22Rv1 (cell line): ENCODE results near the gene ATP13A1.
A peak's percentile ranks its signal among the peaks of the same experiment; 100 is the strongest.
"Not testable (repeated sequence)": the region's sequence is repeated elsewhere in the genome, so short reads cannot be mapped to it uniquely, and the experiment has no call there.

Source experiments
- H3K27ac ChIP-seq: fragments of 450-650 bp; 2 replicates; pipeline ENCODE4 v1.5.1; 2017
- ZFX ChIP-seq: fragments of 450-650 bp; IDR thresholded peaks from 2 replicates; pipeline ENCODE4 v1.6.1; 2017; ENCODE audit warnings: antibody characterized with exemption, borderline replicate concordance
- TF ChIP-seq, protein P1 (sequence below): fragments of 450-650 bp; IDR thresholded peaks from 2 replicates; pipeline ENCODE4 v1.5.1; 2017; ENCODE audit warnings: mild to moderate bottlenecking

The ATP13A1 gene

DNA sequence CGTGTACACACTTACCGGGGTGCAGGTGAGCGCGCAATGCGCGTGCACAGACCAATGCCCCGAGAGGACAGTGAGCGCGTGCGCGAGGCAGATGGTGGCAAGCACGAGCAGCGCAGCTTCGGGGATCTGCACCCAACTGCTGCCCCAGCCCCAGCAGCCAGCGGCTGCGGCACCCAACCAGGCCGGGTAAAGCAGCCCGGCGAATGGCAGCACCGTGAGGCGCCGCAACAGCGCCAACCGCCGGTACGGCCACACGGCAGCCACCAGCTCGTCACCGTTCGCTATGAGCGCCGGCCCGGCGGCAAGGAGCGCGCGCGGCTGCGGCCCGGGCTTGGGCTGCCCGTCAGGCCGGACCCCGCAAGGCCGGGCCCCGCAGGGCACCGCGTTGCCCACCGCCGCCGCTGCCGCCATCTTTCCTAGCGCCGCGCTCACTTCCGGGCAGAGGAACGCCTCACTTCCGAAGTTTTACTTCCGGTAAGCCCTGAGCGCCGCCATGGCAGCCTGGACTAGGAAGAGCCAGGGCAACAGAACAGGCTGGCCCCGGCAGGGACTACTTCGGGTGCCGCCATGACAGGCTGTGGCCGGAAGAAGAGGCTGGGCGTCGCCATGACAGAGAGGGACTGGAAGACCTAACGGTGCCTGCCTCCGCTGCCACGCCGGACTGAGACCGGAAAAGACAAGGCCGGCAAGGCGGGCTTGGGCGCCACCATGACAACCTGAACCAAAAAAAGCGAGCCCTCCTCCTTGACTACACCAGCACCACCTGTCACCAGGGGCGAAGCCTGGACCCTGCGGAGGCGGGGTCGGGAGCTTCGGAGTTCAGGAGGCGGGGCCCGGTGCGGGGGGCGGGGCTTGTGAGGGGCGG lies at the start of gene ATP13A1:
Gene ATP13A1 (minus strand): TSS at position 421 of the 865 bp plus-strand sequence. CDS start 10 bp downstream, at position 411.
- H3K27ac ChIP-seq = peak within 1 kb of the TSS; percentile 84
- TF ChIP-seq, protein P1, sequence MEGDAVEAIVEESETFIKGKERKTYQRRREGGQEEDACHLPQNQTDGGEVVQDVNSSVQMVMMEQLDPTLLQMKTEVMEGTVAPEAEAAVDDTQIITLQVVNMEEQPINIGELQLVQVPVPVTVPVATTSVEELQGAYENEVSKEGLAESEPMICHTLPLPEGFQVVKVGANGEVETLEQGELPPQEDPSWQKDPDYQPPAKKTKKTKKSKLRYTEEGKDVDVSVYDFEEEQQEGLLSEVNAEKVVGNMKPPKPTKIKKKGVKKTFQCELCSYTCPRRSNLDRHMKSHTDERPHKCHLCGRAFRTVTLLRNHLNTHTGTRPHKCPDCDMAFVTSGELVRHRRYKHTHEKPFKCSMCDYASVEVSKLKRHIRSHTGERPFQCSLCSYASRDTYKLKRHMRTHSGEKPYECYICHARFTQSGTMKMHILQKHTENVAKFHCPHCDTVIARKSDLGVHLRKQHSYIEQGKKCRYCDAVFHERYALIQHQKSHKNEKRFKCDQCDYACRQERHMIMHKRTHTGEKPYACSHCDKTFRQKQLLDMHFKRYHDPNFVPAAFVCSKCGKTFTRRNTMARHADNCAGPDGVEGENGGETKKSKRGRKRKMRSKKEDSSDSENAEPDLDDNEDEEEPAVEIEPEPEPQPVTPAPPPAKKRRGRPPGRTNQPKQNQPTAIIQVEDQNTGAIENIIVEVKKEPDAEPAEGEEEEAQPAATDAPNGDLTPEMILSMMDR = peak; percentile 50
- TF ChIP-seq ZFX = no peak

DNA sequence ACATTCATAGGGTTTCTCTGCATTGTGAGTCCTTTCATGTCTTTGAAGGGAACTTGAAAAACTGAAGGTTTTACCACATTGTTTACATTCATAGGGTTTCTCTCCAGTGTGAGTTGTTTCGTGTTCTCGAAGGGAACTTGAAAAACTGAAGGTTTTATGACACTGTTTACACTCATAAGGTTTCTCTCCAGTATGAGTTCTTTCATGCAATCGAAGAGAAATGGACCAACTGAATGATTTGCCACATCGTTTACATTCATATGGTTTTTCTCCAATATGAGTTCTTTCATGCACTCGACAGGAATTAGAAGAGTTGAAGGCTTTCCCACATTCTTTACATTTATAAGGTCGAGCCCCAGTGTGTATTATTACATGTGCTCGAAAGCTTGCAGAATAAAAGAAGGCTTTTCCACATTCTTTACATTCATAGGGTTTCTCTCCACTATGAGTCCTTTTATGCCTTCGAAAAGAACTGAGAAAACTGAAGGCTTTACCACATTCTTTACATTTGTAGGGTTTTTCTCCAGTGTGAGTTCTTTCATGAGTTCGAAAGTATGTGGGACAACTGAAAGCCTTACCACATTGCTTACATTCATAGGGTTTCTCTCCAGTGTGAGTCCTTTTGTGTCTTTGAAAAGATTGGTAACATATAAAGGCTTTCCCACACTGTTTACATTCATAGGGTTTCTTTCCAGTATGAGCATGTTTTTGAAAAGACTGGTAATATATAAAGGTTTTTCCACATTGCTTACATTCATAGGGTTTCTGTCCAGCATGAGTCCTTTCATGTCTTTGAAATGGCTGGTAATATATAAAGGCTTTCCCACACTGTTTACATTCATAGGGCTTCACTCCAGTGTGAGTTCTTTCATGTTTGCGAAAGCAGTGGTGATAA lies 48.7 kb upstream of the ATP13A1 start:
- no peak overlapping the region for H3K27ac ChIP-seq
- TF ChIP-seq, protein P1 = no peak
- TF ChIP-seq ZFX = no peak

DNA sequence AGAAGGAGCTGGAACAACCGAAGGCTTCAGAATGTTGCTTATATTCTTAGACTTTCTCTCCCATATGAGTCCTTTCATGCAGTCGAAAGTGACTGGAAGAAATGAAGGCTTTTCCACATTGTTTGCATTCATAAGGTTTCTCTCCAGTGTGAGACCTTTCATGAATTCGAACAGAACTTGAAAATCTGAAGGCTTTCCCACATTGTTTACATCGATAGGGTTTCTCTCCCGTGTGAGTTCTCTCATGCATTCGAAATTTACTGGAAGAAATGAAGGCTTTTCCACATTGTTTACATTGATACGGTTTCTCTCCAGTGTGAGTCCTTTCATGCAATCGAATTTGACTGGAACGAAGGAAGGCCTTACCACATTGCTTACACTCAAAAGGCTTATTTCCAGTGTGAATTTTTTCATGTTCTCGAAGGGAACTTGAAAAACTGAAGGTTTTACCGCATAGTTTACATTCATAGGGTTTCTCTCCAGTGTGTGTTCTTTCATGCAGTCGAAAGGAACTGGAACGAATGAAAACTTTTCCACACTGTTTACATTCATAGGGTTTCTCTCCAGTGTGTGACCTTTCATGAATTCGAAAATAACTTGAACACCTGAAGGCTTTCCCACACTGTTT lies 47.9 kb upstream of the ATP13A1 start:
- H3K27ac ChIP-seq = no peak overlapping the region
- TF ChIP-seq, protein P1 = no peak
- TF ChIP-seq ZFX = no peak

DNA sequence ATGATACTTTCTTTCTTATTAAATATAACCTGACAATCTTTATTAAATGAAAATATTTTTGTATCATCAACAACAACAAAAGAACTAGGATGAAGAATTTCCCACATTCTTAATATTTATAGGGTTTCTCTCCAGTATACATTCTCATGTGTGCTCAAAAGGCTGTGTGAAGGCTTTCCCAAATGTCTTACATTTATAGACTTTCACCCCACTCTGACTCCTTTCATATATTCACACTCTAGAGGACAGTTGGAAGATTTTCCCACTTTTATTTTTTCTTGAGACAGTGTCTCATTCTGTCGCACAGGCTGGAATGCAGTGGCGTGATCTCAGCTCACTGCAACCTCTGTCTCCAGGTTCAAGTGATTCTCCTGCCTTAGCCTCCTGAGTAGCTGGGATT lies 47.0 kb upstream of the ATP13A1 start:
- H3K27ac ChIP-seq = no peak overlapping the region
- TF ChIP-seq, protein P1 = no peak

DNA sequence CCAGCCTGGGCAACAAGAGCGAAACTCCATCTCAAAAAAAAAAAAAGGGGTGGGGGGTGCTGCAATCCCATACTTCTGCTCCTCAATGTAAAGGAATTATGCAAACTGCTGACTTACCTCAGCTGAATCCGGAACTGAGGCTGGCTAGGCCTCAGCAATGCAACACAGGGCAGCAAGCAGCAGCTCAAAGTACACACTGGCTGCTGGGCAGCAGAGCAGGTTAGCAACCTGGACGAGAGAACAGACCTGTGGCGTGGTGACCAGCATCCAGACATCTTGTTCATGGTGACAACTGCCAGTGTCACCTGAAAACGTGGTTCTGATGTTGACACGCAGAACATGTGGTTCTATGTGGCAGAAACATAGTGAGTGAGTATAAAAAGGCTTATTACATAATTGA lies 41.4 kb upstream of the ATP13A1 start:
- no peak overlapping the region for H3K27ac ChIP-seq
- TF ChIP-seq, protein P1 = no peak
- no peak for TF ChIP-seq ZFX

DNA sequence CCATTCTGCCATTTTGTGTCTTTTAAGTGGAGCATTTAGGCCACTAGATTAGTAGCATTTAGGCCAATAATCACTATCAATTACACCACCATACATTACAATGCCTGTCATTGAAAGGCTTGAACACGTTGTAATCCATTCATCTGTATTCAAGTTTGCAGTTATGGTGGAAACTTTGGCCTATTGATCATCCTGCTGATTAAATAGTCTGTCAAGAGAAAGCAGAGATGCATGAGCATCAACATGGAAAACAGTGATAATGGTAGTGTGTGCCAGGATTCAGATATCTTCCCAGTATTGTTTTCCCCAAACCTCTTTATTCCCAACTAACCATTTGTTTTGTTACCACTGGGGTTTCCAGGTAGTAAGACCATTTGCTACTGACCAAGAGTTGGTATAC lies 37.0 kb upstream of the ATP13A1 start:
- not testable (repeated sequence) for H3K27ac ChIP-seq

DNA sequence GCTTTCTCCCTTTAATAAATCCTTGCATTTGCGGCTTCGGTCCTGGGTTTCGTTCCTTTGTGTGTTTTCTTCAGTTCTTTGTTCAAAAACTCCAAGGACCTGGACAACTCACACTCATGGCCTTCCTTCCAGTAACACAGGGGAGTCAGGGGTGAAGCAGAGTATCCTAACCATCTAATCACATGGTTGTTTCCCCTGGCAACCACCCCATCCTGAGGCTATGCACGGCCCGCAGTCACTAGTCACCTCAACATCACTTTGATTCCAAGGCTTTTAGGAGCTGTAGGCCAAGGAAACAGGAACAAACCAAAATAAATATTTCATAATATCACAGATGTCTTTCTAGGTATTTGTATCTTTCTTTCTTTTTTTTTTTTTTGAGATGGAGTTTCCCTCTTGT lies 34.1 kb upstream of the ATP13A1 start:
- TF ChIP-seq ZFX = no peak
- TF ChIP-seq, protein P1 = no peak
- H3K27ac ChIP-seq = no peak overlapping the region
